ENCODE data around the gene PSRC1. TPM values are rescaled to one million over a fixed set of nuclear protein-coding genes. Genes with fewer than 3 reads are reported as not detected.

PSRC1 gene
- total RNA-seq, 2 donors from 2014 or later: 6.5 to 36.0 TPM

DNA sequence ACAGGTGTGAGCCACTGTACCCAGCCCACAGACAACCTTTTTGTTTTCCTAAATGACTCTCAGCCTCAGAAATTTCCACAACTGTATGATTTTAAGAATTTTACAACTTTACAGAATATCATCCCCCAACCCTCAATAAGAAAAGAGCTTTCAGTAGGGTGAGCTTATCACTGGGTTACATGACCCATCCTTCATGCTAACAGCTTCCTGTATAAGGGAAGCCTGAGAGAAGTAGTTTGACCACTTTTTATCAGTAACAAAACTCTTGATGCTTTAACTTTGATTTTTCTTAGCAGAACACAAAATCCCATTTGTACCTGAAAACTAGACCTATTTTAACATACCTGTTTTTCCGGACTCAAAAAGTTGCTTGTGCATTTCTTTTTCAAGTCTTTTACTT, 33.6 kb upstream of the PSRC1 start:
- Histone ChIP-seq H3K27me3 (no peaks in the 10 kb centered on the region), H3K27ac (no peak overlapping the region), H3K9ac (ENCODE audit: low read depth in 2 of 2, low read length in 2 of 2) (no peak overlapping the region), H3K9me3 (no peaks in the 10 kb centered on the region), H3K4me3 (no peak overlapping the region), H3K36me3 (no peaks in the 10 kb centered on the region), H3K4me1 (no peaks in the 10 kb centered on the region)
- DNase-seq: no peak
- TF ChIP-seq, protein P1, sequence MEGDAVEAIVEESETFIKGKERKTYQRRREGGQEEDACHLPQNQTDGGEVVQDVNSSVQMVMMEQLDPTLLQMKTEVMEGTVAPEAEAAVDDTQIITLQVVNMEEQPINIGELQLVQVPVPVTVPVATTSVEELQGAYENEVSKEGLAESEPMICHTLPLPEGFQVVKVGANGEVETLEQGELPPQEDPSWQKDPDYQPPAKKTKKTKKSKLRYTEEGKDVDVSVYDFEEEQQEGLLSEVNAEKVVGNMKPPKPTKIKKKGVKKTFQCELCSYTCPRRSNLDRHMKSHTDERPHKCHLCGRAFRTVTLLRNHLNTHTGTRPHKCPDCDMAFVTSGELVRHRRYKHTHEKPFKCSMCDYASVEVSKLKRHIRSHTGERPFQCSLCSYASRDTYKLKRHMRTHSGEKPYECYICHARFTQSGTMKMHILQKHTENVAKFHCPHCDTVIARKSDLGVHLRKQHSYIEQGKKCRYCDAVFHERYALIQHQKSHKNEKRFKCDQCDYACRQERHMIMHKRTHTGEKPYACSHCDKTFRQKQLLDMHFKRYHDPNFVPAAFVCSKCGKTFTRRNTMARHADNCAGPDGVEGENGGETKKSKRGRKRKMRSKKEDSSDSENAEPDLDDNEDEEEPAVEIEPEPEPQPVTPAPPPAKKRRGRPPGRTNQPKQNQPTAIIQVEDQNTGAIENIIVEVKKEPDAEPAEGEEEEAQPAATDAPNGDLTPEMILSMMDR (IDR thresholded peaks at IDR 0.05): no peak
- intact Hi-C loops (cut with DNase I): no loop called here

DNA sequence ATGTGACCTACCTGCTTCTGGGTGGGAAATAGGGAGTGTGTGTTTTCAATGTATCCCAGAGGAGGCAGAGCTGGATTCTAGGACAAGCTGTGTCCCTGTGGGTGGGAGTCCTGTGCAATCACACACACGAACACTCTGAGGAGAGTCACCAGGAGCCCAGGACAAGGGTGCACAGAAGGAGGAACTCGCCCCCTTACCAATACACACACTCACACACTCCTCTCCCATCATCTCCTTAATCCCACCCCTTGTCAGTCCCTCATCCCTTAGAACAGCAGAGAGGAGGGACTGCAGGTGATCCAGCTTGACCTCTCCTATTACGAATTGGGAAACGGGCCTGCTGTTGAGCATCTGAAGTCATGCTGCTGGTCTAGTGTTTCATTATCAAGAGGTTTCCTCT, 32.3 kb upstream of the PSRC1 start:
- no peaks in the 10 kb centered on the region for H3K36me3 ChIP-seq
- TF ChIP-seq, protein P1 (IDR thresholded peaks at IDR 0.05): no peak
- no peak for DNase-seq
- intact Hi-C loops (cut with DNase I): no loop called here
- H3K27ac ChIP-seq: no peak overlapping the region
- H3K4me1 ChIP-seq: no peaks in the 10 kb centered on the region
- no peak overlapping the region for H3K4me3 ChIP-seq
- no peak overlapping the region for H3K9ac ChIP-seq (ENCODE audit: low read depth in 2 of 2, low read length in 2 of 2)
- no peaks in the 10 kb centered on the region for H3K9me3 ChIP-seq
- H3K27me3 ChIP-seq: no peaks in the 10 kb centered on the region

DNA sequence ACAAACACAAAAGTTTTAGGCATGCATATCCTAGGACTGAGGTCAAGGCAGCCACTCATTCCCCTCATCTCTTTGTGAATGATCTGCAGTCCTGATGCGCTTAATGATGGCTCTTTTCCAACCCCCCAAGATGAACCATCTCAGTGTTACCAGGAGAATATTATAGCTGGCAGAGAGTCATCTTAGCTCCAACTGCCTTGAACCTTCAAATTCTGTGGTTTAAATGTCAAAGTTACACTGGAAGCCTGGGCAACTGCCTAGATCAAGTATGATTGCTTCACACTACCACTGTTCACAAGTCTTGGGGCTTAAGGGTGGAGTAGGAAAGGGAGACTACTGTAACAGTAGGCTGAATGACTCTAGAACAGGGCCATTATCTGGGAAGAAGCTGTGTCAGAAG, 31.9 kb upstream of the PSRC1 start:
- Histone ChIP-seq H3K27ac (no peak overlapping the region), H3K27me3 (no peaks in the 10 kb centered on the region), H3K4me1 (no peaks in the 10 kb centered on the region), H3K4me3 (no peak overlapping the region), H3K9me3 (no peaks in the 10 kb centered on the region), H3K36me3 (no peaks in the 10 kb centered on the region), H3K9ac (ENCODE audit: low read depth in 2 of 2, low read length in 2 of 2) (no peak overlapping the region)
- TF ChIP-seq, protein P1 (IDR thresholded peaks at IDR 0.05): no peak
- intact Hi-C loops (cut with DNase I): no loop called here
- no peak for DNase-seq

DNA sequence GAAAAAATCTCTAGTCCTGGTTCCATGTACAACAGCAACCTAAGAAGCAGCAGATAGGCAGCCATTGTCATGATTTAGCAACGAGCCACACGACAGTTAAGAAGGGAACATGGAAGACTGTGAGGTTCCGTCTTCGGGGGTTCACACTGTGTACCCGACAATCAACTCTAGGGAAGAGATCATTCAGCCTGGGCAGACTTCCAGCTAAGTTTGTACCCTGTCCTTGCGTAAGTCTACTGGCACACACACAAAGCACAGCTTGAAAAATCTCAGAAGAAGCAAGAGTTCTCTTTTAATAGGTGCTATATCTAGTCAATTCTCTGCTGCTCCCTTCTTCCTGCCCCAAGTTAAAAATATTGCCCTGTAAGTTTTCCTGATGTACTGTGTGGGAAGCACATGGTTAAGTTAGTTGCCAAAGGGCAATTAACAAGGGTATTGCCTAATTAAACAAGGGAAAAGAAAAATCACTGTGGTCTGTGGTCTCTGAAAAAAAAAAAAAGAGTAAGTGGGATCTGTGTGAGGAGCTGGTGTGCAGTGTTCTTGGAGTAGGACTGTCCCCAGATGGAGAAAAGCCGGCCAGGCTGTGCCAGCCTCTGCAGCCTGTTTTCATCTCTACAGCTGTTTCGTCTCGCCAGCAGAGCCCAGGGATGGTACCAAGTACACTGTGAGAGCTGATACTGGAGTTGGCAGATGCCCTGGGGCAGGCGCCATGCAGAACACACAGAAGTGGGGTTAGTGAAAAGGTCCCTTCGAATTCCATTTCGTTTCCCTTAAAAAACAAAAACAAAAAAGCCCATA, 30.2 kb upstream of the PSRC1 start:
- Histone ChIP-seq H3K9me3 (no peaks in the 10 kb centered on the region), H3K27me3 (no peaks in the 10 kb centered on the region), H3K27ac (no peak overlapping the region), H3K4me1 (no peaks in the 10 kb centered on the region), H3K4me3 (no peak overlapping the region), H3K9ac (ENCODE audit: low read depth in 2 of 2, low read length in 2 of 2) (no peak overlapping the region), H3K36me3 (no peaks in the 10 kb centered on the region)
- DNase-seq: no peak
- intact Hi-C loops (cut with DNase I): no loop called here
- TF ChIP-seq, protein P1 (IDR thresholded peaks at IDR 0.05): no peak

DNA sequence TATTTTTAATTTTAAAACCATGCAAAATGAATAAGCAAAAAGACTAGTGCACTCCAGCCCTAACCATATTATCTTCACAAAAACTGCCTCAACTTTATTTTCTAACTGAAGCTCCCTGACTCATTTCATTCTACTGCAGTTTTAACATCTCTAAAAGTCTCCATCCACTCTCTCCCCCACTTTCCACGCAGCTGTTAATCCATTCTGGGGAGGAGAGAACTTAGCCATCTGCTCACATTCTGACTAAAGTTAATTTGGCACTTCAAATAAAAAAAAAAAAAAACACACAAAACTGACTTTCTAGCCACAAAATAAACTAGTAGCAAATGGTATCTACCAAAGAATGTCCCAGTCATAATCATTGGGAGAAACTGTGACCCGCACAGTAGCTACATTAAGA, 29.3 kb upstream of the PSRC1 start:
- no peaks in the 10 kb centered on the region for H3K27me3 ChIP-seq
- TF ChIP-seq, protein P1 (IDR thresholded peaks at IDR 0.05): no peak
- DNase-seq: no peak
- intact Hi-C loops (cut with DNase I): no loop called here
- no peak overlapping the region for H3K27ac ChIP-seq
- H3K4me3 ChIP-seq: no peak overlapping the region
- no peaks in the 10 kb centered on the region for H3K36me3 ChIP-seq
- no peak overlapping the region for H3K9ac ChIP-seq (ENCODE audit: low read depth in 2 of 2, low read length in 2 of 2)
- H3K4me1 ChIP-seq: no peaks in the 10 kb centered on the region
- no peaks in the 10 kb centered on the region for H3K9me3 ChIP-seq

All from colonic mucosa (tissue), 4 donors.